Stomach (tissue), 9 donors: ENCODE measurements around the gene STARD3. TPM values are rescaled to one million over a fixed set of nuclear protein-coding genes. Genes with fewer than 3 reads are reported as not detected.
"Not testable (repeated sequence)": the region's sequence is repeated elsewhere in the genome, so short reads cannot be mapped to it uniquely, and the experiment has no call there.

Experiments used
- DNase-seq, 2 donors: peaks; one replicate each; pipeline versions ENCODE4 v3.0.0 to v3.0.0-alpha.2; 2013 to 2019
- H3K27ac ChIP-seq, 5 donors: fragments of 200-600 bp in 4 of 5; sonication (generic) in 4 of 5; one replicate each; pipeline ENCODE4 v1.5.1; 2013 to 2019; ENCODE audit warnings: mild to moderate bottlenecking in 1 of 5, moderate library complexity in 1 of 5
- H3K27me3 ChIP-seq, 3 donors: fragments of 200-600 bp; sonication (generic); one replicate each; pipeline ENCODE4 v1.5.1; 2017 to 2019; ENCODE audit warnings: mixed run types in 1 of 3
- H3K36me3 ChIP-seq, 4 donors: fragments of 200-600 bp; sonication (generic); 1 replicate in 3 of 4; 2 replicates in 1 of 4; pipeline ENCODE4 v1.5.1; 2016 to 2019
- H3K4me1 ChIP-seq, 4 donors: fragments of 200-600 bp; sonication (generic); one replicate each; pipeline ENCODE4 v1.5.1; 2016 to 2019
- H3K4me3 ChIP-seq, 4 donors: fragments of 200-600 bp; sonication (generic) in 3 of 4; one replicate each; pipeline ENCODE4 v1.5.1; 2016 to 2019; ENCODE audit warnings: mild to moderate bottlenecking in 1 of 4
- H3K9me3 ChIP-seq, 4 donors: fragments of 200-600 bp; sonication (generic); one replicate each; pipeline ENCODE4 v1.5.1; 2016 to 2019
- EP300 ChIP-seq: sonication (generic); formaldehyde crosslinking; IDR thresholded peaks from one replicate; pipeline ENCODE4 v1.6.1; 2017; ENCODE audit warnings: antibody characterized with exemption
- POLR2A ChIP-seq, 4 donors: fragments of 450-650 bp; IDR thresholded peaks; one replicate each; pipeline ENCODE4 v1.6.1; 2016; ENCODE audit warnings: antibody characterized with exemption in 4 of 4, control low read depth in 2 of 4, mild to moderate bottlenecking in 1 of 4, moderate library complexity in 1 of 4
- POLR2AphosphoS5 ChIP-seq, 3 donors: sonication (generic); formaldehyde crosslinking; IDR thresholded peaks; one replicate each; pipeline ENCODE4 v1.6.1; 2016; ENCODE audit warnings: antibody characterized with exemption in 3 of 3
- WGBS, 5 donors: extraction: QIAGEN DNeasy Blood & Tissue Kit in 3 of 5; methylation state at CpG; one replicate each; pipeline versions ENCODE4 v1.1.5 to v1.1.7; 2013 to 2018; 5-methylcytosine and 5-hydroxymethylcytosine counted together
- intact Hi-C: fragments of 100-400 bp; cut with DNase I; formaldehyde crosslinking; loops from one replicate; pipeline ENCODE4 v1.15.1; 2023; ENCODE audit warnings: low total_unique reads
- polyA plus RNA-seq, 3 donors: library from polyadenylated mRNA; stranded (reverse); fragments of 200-250 nt; gene quantifications; one replicate each; pipeline ENCODE4 v1.2.3, GENCODE V29; 2013
- total RNA-seq, 5 donors: library from RNA; depleted of rRNA; stranded (reverse); fragments of >200 nt; gene quantifications; one replicate each; pipeline versions ENCODE4 v1.1.0 to v1.2.3, GENCODE V29; 2014 to 2016
- TF ChIP-seq, protein P1 (sequence below), 7 experiments: fragments of 450-650 bp in 4 of 7; fragments of 200-600 bp in 3 of 7; sonication (generic) in 3 of 7; IDR thresholded peaks; one replicate each; pipeline ENCODE4 v1.5.1; 2016 to 2019; ENCODE audit warnings: antibody characterized with exemption in 7 of 7, control low read depth in 2 of 7, mild to moderate bottlenecking in 1 of 7
- donor health status: healthy with polysubstance abuse.
- donor health status: Bipolar disorder and iron deficiency.
- donor health status: healthy.

The STARD3 gene
- total and polyA plus RNA-seq, 8 donors: 26.4 to 1,091 (median 52.0) TPM

DNA sequence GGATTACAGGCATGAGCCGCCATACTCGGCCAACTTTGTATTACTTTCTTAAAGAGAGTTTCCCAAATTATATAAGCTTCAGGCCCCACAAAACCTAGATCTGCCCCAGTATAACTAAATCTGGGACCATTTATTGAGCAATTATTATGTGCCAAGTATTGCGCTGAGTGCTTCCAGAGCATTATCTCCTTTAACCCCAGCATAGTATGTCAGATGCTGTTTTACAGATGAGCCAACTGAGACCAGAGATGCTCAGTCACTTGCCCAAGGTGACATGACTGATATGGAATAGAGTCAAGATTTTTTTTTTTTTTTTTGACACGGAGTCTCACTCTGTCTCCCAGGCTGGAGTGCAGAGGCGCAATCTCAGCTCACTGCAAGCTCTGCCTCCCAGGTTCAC lies 61.0 kb downstream of the STARD3 start:
- WGBS, 5 donors: 89 to 94% (median 93%) methylated on average over 5 of the region's 5 CpGs
- peaks cover 20 to 39% (median 31%) of the 10 kb centered on the region in 4 donors for H3K4me1 ChIP-seq
- DNase-seq: no peak

DNA sequence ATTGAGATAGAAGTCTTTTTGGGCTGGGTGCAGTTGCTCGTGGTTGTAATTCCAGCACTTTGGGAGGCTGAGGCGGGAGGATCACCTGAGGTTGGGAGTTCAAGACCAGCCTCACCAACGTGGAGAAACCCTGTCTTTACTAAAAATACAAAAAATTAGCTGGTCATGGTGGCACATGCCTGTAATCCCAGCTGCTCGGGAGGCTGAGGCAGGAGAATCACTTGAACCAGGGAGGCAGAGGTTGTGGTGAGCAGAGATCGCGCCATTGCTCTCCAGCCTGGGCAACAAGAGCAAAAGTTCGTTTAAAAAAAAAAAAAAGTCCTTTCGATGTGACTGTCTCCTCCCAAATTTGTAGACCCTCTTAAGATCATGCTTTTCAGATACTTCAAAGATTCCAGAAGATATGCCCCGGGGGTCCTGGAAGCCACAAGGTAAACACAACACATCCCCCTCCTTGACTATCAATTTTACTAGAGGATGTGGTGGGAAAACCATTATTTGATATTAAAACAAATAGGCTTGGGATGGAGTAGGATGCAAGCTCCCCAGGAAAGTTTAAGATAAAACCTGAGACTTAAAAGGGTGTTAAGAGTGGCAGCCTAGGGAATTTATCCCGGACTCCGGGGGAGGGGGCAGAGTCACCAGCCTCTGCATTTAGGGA lies 62.3 kb downstream of the STARD3 start:
- Histone ChIP-seq H3K27ac (peak overlapping the region; percentile 89 to 96 (median 93)), H3K4me3 (peak overlapping the region; percentile 60 to 96 (median 87)), H3K27me3 (peaks cover 0 to 20% (median 8%) of the 10 kb centered on the region in 3 donors), H3K4me1 (peaks cover 30 to 53% (median 45%) of the 10 kb centered on the region in 4 donors)
- H3K36me3 ChIP-seq, H3K9me3 ChIP-seq, intact Hi-C loops, DNase-seq: not testable (repeated sequence)
- WGBS, 5 donors: 41 to 50% (median 48%) methylated on average over 11 of the region's 11 CpGs

More for the DNA sequence above, 61.0 kb downstream of the STARD3 start:
- TF ChIP-seq POLR2AphosphoS5 (IDR thresholded peaks at IDR 0.05): no peak
- TF ChIP-seq POLR2A (IDR thresholded peaks at IDR 0.05): no peak
- TF ChIP-seq, protein P1, sequence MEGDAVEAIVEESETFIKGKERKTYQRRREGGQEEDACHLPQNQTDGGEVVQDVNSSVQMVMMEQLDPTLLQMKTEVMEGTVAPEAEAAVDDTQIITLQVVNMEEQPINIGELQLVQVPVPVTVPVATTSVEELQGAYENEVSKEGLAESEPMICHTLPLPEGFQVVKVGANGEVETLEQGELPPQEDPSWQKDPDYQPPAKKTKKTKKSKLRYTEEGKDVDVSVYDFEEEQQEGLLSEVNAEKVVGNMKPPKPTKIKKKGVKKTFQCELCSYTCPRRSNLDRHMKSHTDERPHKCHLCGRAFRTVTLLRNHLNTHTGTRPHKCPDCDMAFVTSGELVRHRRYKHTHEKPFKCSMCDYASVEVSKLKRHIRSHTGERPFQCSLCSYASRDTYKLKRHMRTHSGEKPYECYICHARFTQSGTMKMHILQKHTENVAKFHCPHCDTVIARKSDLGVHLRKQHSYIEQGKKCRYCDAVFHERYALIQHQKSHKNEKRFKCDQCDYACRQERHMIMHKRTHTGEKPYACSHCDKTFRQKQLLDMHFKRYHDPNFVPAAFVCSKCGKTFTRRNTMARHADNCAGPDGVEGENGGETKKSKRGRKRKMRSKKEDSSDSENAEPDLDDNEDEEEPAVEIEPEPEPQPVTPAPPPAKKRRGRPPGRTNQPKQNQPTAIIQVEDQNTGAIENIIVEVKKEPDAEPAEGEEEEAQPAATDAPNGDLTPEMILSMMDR (IDR thresholded peaks at IDR 0.05): no peak
- no peak for TF ChIP-seq EP300
- H3K27ac ChIP-seq: no peak overlapping the region
- H3K4me3 ChIP-seq: no peak overlapping the region
- peaks cover 0 to 6% (median 0%) of the 10 kb centered on the region in 4 donors for H3K36me3 ChIP-seq
- intact Hi-C loops: no loop called here
- H3K27me3 ChIP-seq: peaks cover 0 to 20% (median 8%) of the 10 kb centered on the region in 3 donors
- H3K9me3 ChIP-seq: no peaks in the 10 kb centered on the region

DNA sequence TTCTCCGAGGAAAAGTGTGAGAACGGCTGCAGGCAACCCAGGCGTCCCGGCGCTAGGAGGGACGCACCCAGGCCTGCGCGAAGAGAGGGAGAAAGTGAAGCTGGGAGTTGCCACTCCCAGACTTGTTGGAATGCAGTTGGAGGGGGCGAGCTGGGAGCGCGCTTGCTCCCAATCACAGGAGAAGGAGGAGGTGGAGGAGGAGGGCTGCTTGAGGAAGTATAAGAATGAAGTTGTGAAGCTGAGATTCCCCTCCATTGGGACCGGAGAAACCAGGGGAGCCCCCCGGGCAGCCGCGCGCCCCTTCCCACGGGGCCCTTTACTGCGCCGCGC lies 62.8 kb downstream of the STARD3 start, which contains the start of gene ERBB2:
Gene ERBB2 (plus strand): TSS at position 247 of the 330 bp plus-strand sequence. CDS start 175 bp downstream, outside the sequence.
- no peaks in the 10 kb centered on the region for H3K9me3 ChIP-seq
- intact Hi-C loops: no loop called here
- H3K27me3 ChIP-seq: peaks cover 0 to 20% (median 8%) of the 10 kb centered on the region in 3 donors
- H3K36me3 ChIP-seq: peaks cover 0 to 6% (median 0%) of the 10 kb centered on the region in 4 donors
- H3K4me1 ChIP-seq: peaks cover 34 to 58% (median 50%) of the 10 kb centered on the region in 4 donors
- WGBS, 5 donors: 1 to 12% (median 5%) methylated on average over 11 to 20 of the region's 20 CpGs
- peak; percentile 80 to 95 for DNase-seq
- peak within 1 kb of the TSS; percentile 89 to 96 (median 93) for H3K27ac ChIP-seq
- H3K4me3 ChIP-seq: peak within 1 kb of the TSS; percentile 60 to 96 (median 87)
- TF ChIP-seq, protein P1 (IDR thresholded peaks at IDR 0.05): no peak
- TF ChIP-seq POLR2AphosphoS5 (IDR thresholded peaks at IDR 0.05) (peak; percentile 28 to 91 (median 86)), POLR2A (IDR thresholded peaks at IDR 0.05) (peak in 1 of 4 donors; percentile 57), EP300 (no peak)

DNA sequence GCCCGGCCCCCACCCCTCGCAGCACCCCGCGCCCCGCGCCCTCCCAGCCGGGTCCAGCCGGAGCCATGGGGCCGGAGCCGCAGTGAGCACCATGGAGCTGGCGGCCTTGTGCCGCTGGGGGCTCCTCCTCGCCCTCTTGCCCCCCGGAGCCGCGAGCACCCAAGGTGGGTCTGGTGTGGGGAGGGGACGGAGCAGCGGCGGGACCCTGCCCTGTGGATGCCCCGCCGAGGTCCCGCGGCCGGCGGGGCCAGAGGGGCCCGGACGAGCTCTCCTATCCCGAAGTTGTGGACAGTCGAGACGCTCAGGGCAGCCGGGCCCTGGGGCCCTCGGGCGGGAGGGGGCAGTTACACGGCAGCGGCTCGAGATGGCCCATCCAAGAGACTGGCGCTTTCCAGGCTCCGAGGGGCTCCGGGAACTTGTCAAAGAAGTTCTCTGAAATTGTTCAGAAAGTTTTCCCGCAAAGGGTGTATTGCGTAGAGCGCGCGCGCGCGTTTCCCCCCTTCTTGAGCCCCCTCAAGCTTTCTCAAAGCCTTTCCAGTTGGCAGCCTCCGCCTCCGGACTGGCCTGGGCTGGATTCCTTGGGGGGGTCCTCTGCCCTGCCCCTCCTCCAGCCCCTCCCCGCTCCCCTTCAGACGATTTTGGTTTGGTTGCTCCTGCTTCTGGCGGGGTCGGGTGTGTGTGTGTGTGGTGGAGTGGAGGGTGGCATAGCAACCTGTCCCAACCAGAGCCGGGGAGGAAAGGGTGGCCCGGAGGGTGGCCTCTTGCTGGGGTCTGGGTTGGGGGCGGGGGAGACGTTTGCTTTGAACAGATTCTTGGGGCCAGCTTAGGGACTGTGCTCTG lies 63.4 kb downstream of the STARD3 start:
- peak overlapping the region; percentile 60 to 96 (median 87) for H3K4me3 ChIP-seq
- H3K4me1 ChIP-seq: peaks cover 39 to 63% (median 56%) of the 10 kb centered on the region in 4 donors
- H3K9me3 ChIP-seq: no peaks in the 10 kb centered on the region
- 1 to 2% (median 2%) methylated on average over 26 to 57 of the region's 57 CpGs for WGBS, 5 donors
- H3K27ac ChIP-seq: peak overlapping the region; percentile 89 to 96 (median 93)
- intact Hi-C loops: no loop called here
- peaks cover 0 to 20% (median 8%) of the 10 kb centered on the region in 3 donors for H3K27me3 ChIP-seq
- peak in 1 of 2 donors; percentile 88 for DNase-seq
- TF ChIP-seq EP300 (no peak), POLR2A (IDR thresholded peaks at IDR 0.05) (no peak), POLR2AphosphoS5 (IDR thresholded peaks at IDR 0.05) (no peak)
- TF ChIP-seq, protein P1 (IDR thresholded peaks at IDR 0.05): no peak
- H3K36me3 ChIP-seq: peaks cover 0 to under 1% (median 0%) of the 10 kb centered on the region in 4 donors
